ENCODE results near the gene MRPL30.
"Not testable (repeated sequence)": the region's sequence is repeated elsewhere in the genome, so short reads cannot be mapped to it uniquely, and the experiment has no call there.

MRPL30 gene

DNA sequence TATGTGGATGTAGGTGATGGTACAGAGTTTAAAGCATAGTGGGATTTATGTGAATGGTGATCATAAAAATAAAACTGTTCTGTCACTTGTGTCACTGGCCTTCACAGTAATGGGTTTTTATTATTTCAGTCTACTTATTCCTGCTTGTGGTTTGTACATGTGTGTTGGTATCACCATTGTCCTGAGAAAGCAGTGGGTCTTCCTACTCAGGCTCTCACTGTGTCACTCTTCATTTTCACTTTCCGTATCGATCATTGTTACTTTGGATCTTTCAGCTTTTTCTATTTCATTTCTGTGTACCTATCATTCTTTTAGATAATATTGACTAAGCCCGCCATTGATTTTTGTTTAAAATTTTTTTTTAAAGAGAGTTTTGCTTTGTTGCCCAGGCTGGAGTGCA is 7.4 kb downstream of the MRPL30 start:
- Histone ChIP-seq H3K9ac (ENCODE audit: low read length) (no peak overlapping the region), H3K9me3 (ENCODE audit: control insufficient read depth, low read length) (no peaks in the 10 kb centered on the region), H3K4me3 (ENCODE audit: low read length) (no peak overlapping the region), H3K36me3 (ENCODE audit: control insufficient read depth, insufficient read depth, low read length, severe bottlenecking) (peaks cover 49% of the 10 kb centered on the region), H3K27me3 (replicated peaks; ENCODE audit: control insufficient read depth, insufficient read depth, low read length) (no peaks in the 10 kb centered on the region), H3K4me1 (ENCODE audit: control insufficient read depth, insufficient read depth, low read length) (no peaks in the 10 kb centered on the region)
- DNase-seq (ENCODE audit: low read depth): no peak

DNA sequence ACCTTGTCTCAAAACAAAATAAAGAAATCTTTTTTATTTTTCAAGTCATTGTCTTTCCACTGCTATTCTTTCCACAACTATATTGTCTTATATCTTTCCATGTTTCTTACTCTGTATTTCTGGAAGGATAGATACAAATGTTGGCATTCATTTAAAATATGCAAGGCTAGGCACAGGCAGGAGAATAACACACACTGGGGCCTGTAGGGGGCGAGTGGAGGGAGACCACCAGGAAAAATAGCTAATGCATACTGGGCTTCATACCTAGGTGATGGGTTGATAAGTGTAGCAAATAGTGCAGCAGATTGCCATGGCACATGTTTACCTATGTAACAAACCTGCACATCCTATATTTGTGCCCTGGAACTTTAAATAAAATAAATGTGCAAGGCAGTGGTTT is 9.6 kb downstream of the MRPL30 start:
- Histone ChIP-seq H3K9me3 (ENCODE audit: control insufficient read depth, low read length) (no peaks in the 10 kb centered on the region), H3K36me3 (ENCODE audit: control insufficient read depth, insufficient read depth, low read length, severe bottlenecking) (peaks cover 65% of the 10 kb centered on the region), H3K4me1 (ENCODE audit: control insufficient read depth, insufficient read depth, low read length) (no peaks in the 10 kb centered on the region), H3K4me3 (ENCODE audit: low read length) (no peak overlapping the region), H3K9ac (ENCODE audit: low read length) (no peak overlapping the region), H3K27me3 (replicated peaks; ENCODE audit: control insufficient read depth, insufficient read depth, low read length) (no peaks in the 10 kb centered on the region)
- DNase-seq (ENCODE audit: low read depth): no peak

DNA sequence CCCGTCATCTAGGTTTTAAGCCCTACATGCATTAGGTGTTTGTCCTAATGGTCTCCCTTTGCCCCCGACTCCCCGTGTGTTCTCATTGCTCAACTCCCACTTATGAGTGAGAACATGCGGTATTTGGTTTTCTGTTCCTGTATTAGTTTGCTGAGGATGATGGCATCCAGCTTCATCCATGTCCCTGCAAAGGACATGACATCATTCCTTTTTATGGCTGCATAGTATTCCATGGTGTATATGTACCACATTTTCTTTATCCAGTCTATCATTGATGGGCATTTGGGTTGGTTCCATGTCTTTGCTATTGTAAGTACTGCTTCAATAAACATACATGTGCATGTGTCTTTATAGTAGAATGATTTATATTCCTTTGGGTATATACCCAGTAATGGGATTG is 11.4 kb downstream of the MRPL30 start:
- H3K36me3 ChIP-seq (ENCODE audit: control insufficient read depth, insufficient read depth, low read length, severe bottlenecking): peaks cover 75% of the 10 kb centered on the region

DNA sequence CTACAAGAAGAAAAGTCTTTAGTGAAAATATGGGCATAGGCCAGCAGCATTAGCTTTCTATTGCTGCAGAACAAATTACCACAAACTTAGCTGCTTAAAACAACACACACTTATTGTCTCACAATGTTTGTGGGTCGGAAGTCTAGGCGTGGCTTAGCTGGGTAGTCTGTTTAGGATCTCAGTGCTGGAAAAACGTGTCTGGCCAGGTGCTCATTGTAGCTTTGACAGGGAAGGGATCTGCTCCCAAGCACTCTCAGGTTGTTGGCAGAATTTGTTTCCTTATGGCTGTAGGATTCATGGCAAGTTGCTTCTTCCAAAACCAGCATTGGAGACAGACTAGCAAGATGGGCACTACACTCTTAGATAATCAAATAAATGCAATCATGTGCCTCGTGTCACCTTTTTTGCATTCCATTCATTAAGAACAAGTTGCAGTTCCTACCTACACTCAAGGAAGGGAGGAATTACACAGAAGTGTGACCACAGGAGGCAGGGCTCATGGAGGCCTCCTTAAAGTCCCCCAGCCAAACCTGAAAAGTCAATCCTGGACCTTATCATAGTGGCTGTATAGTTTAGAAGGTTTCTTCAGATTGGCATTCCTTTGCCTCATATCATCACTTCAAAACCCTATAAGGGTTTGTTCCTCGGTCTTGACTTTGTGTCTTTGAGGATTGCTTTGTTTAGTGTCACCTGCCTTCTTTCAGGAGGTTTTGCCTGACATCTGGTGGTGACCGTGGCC is 17.3 kb downstream of the MRPL30 start:
- Histone ChIP-seq H3K4me1 (ENCODE audit: control insufficient read depth, insufficient read depth, low read length) (no peaks in the 10 kb centered on the region), H3K4me3 (ENCODE audit: low read length) (no peak overlapping the region), H3K27me3 (replicated peaks; ENCODE audit: control insufficient read depth, insufficient read depth, low read length) (no peaks in the 10 kb centered on the region), H3K9ac (ENCODE audit: low read length) (no peak overlapping the region), H3K9me3 (ENCODE audit: control insufficient read depth, low read length) (no peaks in the 10 kb centered on the region), H3K36me3 (ENCODE audit: control insufficient read depth, insufficient read depth, low read length, severe bottlenecking) (peaks cover 50% of the 10 kb centered on the region)
- no peak for DNase-seq (ENCODE audit: low read depth)

More for the DNA sequence above, 11.4 kb downstream of the MRPL30 start:
- H3K27me3 ChIP-seq (replicated peaks; ENCODE audit: control insufficient read depth, insufficient read depth, low read length); H3K9me3 ChIP-seq (ENCODE audit: control insufficient read depth, low read length); H3K9ac ChIP-seq (ENCODE audit: low read length); DNase-seq (ENCODE audit: low read depth); H3K4me1 ChIP-seq (ENCODE audit: control insufficient read depth, insufficient read depth, low read length); H3K4me3 ChIP-seq (ENCODE audit: low read length): not testable (repeated sequence)

DNA sequence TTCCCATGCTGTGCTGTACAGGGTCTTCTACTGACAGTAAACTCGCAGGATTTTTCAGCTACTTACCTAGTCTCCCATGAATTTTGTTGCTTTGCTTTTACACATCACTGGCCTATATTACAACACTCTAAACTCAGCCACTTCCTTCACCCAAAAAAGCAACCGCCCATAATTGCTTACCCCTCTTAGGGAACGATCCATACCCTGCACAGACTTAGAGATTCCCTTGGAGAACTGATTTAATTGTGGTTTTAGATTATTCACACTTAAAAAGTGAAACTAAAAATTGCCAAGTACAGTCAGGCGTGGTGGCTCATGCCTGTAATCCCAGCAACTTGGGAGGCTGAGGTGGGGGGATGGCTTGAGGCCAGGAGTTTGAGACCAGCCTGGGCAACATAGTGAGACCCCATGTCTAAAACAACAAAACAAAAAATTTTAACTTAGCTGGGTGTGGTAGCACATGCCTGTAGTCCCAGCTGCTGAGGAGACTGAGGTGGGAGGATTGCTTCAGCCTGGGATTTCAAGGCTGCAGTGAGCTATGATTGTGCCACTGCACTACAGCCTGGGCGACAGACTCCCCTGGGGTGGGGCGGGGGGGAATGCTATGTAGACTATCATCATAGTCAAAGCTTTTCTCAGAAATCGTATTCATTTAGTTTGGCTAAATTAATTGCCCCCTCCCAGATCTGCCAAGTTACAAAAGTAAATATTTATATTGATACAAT is 19.3 kb downstream of the MRPL30 start:
- Histone ChIP-seq H3K36me3 (ENCODE audit: control insufficient read depth, insufficient read depth, low read length, severe bottlenecking) (peaks cover 36% of the 10 kb centered on the region), H3K9ac (ENCODE audit: low read length) (no peak overlapping the region), H3K4me3 (ENCODE audit: low read length) (no peak overlapping the region)

DNA sequence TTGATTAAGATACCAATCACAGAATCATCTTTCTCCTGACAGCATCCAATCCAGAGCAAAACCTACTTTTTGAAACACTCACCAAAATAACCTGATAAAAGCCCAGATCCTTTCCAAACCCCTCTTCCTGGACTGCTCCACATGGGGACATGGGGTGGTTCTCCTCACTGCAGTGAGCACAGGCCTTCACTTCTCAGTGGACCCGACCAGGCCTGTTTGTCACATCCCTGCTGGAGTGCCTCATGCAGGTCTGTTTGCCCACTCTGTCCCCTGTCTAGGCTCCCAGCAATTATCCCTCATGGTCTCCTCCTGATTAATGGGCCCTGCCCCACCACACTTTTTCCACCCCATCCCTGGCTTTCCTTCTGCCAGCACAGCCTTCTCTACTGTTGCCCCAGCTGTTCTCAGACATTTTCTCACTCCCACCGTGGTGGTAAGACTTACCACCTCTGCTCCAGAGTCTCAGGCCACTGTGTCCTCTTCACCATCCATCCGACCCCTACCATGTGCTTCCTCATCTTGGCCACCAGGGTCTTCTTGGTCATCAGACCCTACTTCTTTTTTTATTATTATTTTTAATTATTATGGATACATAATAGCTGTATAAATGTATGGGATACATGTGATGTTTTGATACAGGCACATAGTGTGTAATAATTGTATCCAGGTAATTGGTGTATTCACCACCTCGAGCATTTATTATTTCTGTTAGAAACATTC is 21.1 kb downstream of the MRPL30 start:
- Histone ChIP-seq H3K36me3 (ENCODE audit: control insufficient read depth, insufficient read depth, low read length, severe bottlenecking) (peaks cover 18% of the 10 kb centered on the region), H3K9ac (ENCODE audit: low read length) (no peak overlapping the region), H3K9me3 (ENCODE audit: control insufficient read depth, low read length) (no peaks in the 10 kb centered on the region), H3K4me1 (ENCODE audit: control insufficient read depth, insufficient read depth, low read length) (no peaks in the 10 kb centered on the region), H3K4me3 (ENCODE audit: low read length) (no peak overlapping the region), H3K27me3 (replicated peaks; ENCODE audit: control insufficient read depth, insufficient read depth, low read length) (no peaks in the 10 kb centered on the region)
- DNase-seq (ENCODE audit: low read depth): no peak

More for the DNA sequence above, 19.3 kb downstream of the MRPL30 start:
- DNase-seq (ENCODE audit: low read depth): no peak
- Histone ChIP-seq H3K9me3 (ENCODE audit: control insufficient read depth, low read length) (no peaks in the 10 kb centered on the region), H3K27me3 (replicated peaks; ENCODE audit: control insufficient read depth, insufficient read depth, low read length) (no peaks in the 10 kb centered on the region), H3K4me1 (ENCODE audit: control insufficient read depth, insufficient read depth, low read length) (no peaks in the 10 kb centered on the region)

DNA sequence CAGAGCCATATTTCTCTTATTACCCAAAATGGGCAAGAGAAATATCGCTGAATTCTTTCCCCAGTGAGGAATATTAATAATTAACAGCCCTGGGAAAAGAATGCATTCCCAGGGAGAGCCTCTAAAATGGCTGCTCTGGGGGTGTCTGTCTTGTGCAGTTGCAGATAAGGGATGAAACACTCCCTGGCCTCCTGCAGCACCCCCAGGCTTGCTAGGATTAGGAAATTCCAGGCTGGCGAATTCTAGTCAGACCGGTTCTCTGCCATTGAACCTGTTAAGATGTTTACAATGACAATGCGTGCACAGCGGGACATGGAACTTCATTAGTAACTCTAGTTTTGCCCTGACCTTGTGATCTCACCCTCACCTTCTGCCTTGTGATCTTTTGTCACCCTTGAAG is 24.5 kb downstream of the MRPL30 start:
- no peak for DNase-seq (ENCODE audit: low read depth)

DNA sequence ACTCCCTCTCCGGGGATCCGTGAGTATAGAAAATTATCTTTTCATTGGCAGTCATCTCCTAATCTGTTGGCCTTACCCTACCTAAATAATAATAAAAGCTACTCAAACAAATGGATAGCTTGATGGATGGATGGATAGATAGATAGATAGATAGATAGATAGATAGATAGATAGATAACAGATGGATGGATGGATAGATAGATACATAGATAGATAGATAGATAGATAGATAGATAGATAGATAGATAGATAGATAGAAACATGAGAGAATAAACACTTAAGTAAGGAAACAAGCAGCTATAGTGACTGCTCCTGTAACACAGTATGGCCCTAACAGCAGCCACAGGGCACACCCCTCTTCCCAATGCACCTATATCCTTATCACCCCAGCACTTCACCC is 35.1 kb downstream of the MRPL30 start:
- Histone ChIP-seq H3K4me1 (ENCODE audit: control insufficient read depth, insufficient read depth, low read length) (peaks cover 4% of the 10 kb centered on the region), H3K9ac (ENCODE audit: low read length) (no peak overlapping the region), H3K27me3 (replicated peaks; ENCODE audit: control insufficient read depth, insufficient read depth, low read length) (no peaks in the 10 kb centered on the region), H3K4me3 (ENCODE audit: low read length) (no peak overlapping the region), H3K9me3 (ENCODE audit: control insufficient read depth, low read length) (no peaks in the 10 kb centered on the region), H3K36me3 (ENCODE audit: control insufficient read depth, insufficient read depth, low read length, severe bottlenecking) (peaks cover 8% of the 10 kb centered on the region)
- DNase-seq (ENCODE audit: low read depth): no peak

More for the DNA sequence above, 24.5 kb downstream of the MRPL30 start:
- Histone ChIP-seq H3K9ac (ENCODE audit: low read length) (no peak overlapping the region), H3K9me3 (ENCODE audit: control insufficient read depth, low read length) (no peaks in the 10 kb centered on the region), H3K27me3 (replicated peaks; ENCODE audit: control insufficient read depth, insufficient read depth, low read length) (no peaks in the 10 kb centered on the region), H3K4me1 (ENCODE audit: control insufficient read depth, insufficient read depth, low read length) (no peaks in the 10 kb centered on the region), H3K36me3 (ENCODE audit: control insufficient read depth, insufficient read depth, low read length, severe bottlenecking) (peaks cover 2% of the 10 kb centered on the region), H3K4me3 (ENCODE audit: low read length) (no peak overlapping the region)

DNA sequence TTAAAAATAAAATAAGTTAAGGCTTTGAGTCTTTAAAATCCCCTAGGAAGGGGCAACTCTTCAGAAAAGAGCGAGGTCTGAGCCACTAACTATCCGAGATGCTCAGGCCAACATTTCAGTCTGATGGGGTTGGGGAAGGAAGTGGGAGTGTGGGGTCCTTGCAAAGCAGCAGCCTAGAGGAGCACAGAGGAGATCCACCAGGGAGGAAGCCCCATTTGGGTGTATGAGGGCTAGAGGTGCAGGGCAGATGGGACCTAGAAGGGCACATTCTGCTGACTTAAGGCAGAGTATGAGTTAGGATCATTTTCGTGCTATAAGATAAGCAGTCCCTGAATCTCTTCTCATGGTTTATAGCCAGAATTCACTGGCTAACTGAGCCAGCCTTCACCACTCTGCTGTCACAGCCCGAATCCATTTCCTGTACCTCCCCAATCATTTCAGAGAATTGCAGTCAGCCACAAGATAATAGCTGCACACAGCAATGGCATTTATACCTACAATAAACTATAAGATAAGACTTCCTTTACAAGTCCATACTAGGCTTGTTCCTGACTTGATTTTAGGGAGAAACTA is 37.0 kb downstream of the MRPL30 start:
- DNase-seq (ENCODE audit: low read depth): no peak
- Histone ChIP-seq H3K27me3 (replicated peaks; ENCODE audit: control insufficient read depth, insufficient read depth, low read length) (no peaks in the 10 kb centered on the region), H3K36me3 (ENCODE audit: control insufficient read depth, insufficient read depth, low read length, severe bottlenecking) (peaks cover 8% of the 10 kb centered on the region), H3K4me3 (ENCODE audit: low read length) (no peak overlapping the region), H3K4me1 (ENCODE audit: control insufficient read depth, insufficient read depth, low read length) (no peaks in the 10 kb centered on the region), H3K9ac (ENCODE audit: low read length) (no peak overlapping the region), H3K9me3 (ENCODE audit: control insufficient read depth, low read length) (no peaks in the 10 kb centered on the region)

DNA sequence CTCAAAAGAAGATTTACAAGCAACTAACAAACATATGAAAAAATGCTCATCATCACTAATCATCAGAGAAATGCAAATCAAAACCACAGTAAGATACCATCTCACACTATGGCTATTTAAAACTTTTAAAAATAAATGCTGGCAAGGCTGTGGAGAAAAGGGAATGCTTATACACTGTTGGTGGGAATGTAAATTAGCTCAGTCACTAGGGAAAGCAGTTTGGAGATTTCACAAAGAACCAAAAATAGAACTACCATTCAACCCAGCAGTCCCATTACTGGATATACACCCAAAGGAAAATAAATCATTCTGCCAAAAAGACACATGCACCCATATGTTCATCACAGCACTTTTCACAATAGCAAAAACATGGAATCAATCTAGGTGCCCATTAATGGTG is 52.2 kb downstream of the MRPL30 start:
- not testable (repeated sequence) for H3K27me3 ChIP-seq (replicated peaks; ENCODE audit: control insufficient read depth, insufficient read depth, low read length); H3K36me3 ChIP-seq (ENCODE audit: control insufficient read depth, insufficient read depth, low read length, severe bottlenecking); DNase-seq (ENCODE audit: low read depth); H3K9ac ChIP-seq (ENCODE audit: low read length); H3K4me3 ChIP-seq (ENCODE audit: low read length); H3K4me1 ChIP-seq (ENCODE audit: control insufficient read depth, insufficient read depth, low read length)
- peaks cover 23% of the 10 kb centered on the region for H3K9me3 ChIP-seq (ENCODE audit: control insufficient read depth, low read length)

DNA sequence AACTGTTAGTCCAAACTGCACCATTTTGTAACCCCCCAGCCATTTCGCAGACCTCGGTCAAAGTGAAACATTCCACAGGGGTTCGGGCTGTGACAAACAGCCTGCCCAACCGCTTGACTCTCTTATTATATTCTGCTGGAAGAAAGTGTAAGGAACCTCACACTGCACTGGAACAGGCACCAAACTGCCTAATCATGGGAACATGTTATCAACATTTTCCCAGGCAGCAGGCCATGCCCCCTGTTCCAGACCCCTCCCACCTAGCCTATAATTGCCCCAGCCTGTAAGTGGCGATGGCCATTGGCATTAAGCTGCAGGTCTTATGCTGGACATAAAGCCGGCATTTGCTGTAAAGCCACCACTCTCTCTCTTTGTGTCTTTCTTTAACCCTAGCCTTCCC is 57.6 kb downstream of the MRPL30 start:
- H3K27me3 ChIP-seq (replicated peaks; ENCODE audit: control insufficient read depth, insufficient read depth, low read length): no peaks in the 10 kb centered on the region
- no peaks in the 10 kb centered on the region for H3K4me1 ChIP-seq (ENCODE audit: control insufficient read depth, insufficient read depth, low read length)
- no peaks in the 10 kb centered on the region for H3K9me3 ChIP-seq (ENCODE audit: control insufficient read depth, low read length)
- H3K4me3 ChIP-seq (ENCODE audit: low read length): no peak overlapping the region
- DNase-seq (ENCODE audit: low read depth): no peak
- H3K9ac ChIP-seq (ENCODE audit: low read length): no peak overlapping the region
- no peaks in the 10 kb centered on the region for H3K36me3 ChIP-seq (ENCODE audit: control insufficient read depth, insufficient read depth, low read length, severe bottlenecking)

Measured in adipocyte (in vitro differentiated cells).